HG03159 (cell line): Measurements from ENCODE around the gene HTT-AS.
"Not testable (repeated sequence)": the region's sequence is repeated elsewhere in the genome, so short reads cannot be mapped to it uniquely, and the experiment has no call there.

Experiments
- ATAC-seq: cut with Tn5 transposase; IDR thresholded peaks from one replicate; pipeline ENCODE4 v1.9.1; 2021; ENCODE audit warnings: mild to moderate bottlenecking, moderate library complexity; ENCODE audit not compliant: unreplicated experiment

Gene HTT-AS

GRCh38 chr4:3074078-3074845, at the start of gene HTT-AS, which contains the start of gene HTT:
HTT-AS (minus strand) TSS chr4:3074538.
HTT (plus strand) TSS chr4:3074681; CDS start chr4:3074826, 145 bp downstream.
- peak; percentile 69 for ATAC-seq

DNA sequence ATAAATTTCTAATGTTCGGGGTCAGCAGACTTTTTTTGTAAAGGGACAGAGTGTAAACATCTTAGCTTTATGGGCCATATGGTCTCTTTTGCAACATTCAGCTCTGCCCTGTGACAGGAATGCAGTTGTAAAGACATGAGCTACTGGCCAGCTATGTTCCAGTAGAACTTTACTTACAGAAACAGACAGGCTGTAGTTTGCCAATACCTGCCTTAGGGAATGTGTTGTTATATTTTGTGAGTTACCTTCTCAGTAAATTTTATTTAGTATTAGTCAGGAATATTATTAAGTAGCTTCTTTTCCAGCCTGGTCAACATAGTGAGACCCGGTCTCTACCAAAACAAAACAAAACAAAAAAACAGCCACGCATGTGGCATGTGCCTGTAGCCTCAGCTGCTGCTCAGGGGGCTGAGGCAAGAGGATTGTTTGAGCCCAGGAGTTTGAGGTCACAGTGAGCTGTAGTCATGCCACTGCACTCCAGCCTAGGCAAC, 48.9 kb upstream of the HTT-AS start:
- no peak for ATAC-seq

DNA sequence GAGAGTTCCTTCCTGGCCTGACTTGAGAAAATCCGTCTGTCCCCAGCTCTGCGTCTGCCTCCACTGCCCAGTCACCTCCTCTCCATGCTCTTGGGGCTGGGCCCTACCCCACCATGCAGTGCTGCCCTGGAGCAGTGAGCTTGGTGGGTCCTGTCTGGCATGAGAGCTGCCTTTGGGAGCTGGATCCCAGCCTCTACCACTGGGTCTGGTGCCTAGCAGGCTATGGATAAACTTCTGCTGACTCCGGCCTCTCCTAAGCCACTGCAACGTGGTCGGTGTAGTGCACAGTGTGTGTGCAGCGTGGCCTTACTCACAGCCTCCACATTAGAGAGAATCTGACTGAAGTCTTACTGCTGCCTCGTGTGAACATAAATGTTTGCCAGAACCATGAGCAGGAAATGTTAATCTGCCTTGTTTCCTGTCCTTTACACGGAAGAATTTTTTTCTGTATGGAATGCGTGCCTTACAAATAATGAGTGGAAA, 47.8 kb upstream of the HTT-AS start:
- no peak for ATAC-seq

DNA sequence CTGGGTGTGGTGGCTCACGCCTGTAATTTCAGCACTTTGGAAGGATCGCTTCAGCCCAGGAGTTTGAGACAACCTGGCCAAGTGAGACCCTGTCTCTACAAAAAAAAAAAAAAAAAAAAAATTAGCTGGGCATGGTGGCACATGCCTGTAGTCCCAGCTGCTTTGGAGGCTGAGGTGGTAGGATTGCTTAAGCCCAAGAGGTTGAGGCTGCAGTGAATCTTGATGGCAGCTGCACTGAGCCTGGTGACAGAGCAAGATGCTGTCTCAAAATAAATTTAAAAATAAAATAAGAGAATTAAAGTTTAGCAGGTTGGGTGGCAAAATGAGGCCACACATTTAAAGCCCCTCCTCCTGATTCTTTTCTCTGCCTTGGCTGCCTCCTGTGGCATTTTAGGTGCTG, 47.3 kb upstream of the HTT-AS start:
- ATAC-seq, result no peak

DNA sequence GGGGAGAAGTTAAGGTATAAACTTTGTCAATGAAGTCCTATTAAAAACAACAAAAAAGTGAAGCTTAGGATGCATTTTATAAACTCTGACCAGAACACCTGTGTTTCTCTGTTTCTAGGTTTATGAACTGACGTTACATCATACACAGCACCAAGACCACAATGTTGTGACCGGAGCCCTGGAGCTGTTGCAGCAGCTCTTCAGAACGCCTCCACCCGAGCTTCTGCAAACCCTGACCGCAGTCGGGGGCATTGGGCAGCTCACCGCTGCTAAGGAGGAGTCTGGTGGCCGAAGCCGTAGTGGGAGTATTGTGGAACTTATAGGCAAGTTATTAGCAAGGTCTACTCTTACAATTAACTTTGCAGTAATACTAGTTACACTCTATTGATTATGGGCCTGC, 46.8 kb upstream of the HTT-AS start:
- no peak for ATAC-seq

DNA sequence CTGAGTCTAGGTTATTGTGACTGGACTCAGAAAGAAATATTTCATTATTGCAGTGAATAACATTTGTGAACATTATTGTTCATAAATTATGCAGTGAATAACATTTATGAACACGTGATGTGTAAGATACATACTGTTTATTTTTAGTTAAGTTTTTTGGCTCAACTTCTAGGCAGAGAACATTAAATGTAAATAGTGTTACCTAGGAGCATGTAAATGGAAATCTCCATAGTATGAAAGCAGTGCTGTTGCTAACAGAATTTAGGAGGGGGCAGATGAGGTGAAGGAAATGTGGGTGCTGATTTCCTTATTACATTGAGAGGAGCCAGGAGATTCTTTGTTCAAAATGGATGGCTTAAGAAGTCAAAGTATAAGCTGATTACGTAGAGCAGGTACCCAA, 45.1 kb upstream of the HTT-AS start:
- no peak for ATAC-seq

GRCh38 chr4:3118312-3118711, 44.0 kb upstream of the HTT-AS start:
- no peak for ATAC-seq

GRCh38 chr4:3116955-3117354, 42.6 kb upstream of the HTT-AS start:
- ATAC-seq, result no peak

- ATAC-seq, result no peak
Measured at GRCh38 chr4:3115637-3116270, 41.4 kb upstream of the HTT-AS start.

DNA sequence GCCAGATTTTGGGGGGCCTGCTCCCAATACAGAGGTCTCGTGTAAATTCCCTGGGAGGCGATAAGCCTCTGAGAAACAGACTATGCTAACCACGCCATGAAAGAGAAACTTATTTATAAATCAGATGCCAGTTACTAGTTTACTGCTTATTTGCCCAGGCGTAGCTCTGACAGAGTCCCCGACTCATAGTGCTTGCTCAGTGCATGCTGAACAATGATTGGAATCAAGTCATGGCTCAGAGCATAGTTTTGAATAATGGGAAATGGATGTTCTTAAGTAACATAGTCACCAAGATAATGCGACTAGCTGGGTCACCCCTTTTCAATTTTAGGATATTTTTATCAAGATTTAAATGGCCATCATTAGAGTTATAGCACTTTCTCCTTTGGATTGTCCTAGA, 40.0 kb upstream of the HTT-AS start:
- no peak for ATAC-seq

DNA sequence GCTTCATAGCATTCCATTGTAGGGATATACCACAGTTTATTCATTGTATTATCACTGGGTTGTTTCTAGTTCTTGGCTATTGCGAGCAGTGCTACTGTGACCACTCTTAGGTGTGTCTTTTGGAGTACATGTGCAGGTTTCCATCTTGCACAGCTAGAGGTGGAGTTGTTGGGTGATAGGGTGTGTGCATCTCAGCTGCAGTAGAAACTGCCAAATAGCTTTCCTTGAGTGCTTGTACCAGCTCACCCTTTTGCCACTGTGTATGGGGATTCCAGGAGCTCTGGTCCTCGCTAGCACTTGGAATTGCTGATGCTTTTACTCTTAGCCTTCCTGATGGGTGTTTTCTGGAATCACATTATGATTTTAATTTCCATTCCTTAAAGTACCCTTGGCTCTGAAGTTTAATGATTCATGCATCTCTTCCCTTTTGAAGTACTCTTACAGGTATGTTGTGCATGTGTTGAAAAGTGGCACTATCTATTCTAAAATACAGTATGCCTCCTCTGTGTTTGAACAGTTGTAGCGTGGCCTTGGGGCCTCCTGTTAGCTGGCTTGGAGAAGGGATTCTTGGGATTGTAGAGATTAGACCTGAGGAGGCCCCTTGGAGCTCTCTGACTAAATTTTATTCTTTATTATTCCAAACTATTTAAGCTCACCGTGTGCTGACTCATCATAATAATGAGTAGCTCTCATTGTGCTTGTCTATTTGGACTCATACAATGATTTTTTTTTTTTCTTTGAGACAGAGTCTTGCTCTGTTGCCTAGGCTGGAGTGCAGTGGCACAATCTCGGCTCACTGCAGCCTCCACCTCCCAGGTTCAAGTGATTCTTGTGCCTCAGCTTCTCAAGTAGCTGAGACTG, 38.5 kb upstream of the HTT-AS start:
- no peak for ATAC-seq

- no peak for ATAC-seq
Measured at GRCh38 chr4:3112201-3112600, 37.9 kb upstream of the HTT-AS start.

DNA sequence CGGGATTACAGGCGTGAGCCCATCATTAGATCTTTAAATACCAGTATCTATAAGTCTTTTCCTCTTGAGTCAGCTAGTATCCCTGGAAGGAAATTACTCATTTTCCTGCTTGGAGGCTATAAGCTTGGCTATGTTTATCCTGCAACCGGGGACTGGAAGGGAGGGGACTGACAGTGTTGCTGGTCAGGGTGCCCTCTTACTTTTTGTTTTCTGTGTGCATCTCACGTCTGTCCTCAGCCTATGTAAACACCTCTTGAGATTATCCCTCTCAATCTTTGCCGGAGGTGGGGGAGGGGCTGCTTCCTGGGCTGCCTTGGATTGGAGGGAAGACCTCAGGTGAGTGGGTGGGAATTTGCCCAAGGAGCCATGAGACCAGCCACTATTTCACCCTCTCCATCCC, 37.1 kb upstream of the HTT-AS start:
- no peak for ATAC-seq

- ATAC-seq, result no peak
Measured at GRCh38 chr4:3108211-3108610, 33.9 kb upstream of the HTT-AS start.

GRCh38 chr4:3107691-3108121, 33.4 kb upstream of the HTT-AS start:
- ATAC-seq, result no peak

DNA sequence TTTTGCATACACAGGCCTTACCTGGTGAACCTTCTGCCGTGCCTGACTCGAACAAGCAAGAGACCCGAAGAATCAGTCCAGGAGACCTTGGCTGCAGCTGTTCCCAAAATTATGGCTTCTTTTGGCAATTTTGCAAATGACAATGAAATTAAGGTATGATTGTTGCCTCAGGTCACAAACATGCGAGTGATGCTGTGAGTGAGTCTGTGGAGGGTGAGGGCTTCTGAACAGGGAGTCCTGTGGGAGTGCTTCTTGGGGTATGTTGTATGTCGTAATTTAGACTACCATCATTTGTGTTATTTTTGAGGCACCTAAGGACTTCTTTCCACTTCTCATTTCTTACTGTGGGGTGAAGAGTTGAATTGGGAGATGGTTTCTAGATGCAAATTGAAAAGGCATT, 32.9 kb upstream of the HTT-AS start:
- no peak for ATAC-seq

DNA sequence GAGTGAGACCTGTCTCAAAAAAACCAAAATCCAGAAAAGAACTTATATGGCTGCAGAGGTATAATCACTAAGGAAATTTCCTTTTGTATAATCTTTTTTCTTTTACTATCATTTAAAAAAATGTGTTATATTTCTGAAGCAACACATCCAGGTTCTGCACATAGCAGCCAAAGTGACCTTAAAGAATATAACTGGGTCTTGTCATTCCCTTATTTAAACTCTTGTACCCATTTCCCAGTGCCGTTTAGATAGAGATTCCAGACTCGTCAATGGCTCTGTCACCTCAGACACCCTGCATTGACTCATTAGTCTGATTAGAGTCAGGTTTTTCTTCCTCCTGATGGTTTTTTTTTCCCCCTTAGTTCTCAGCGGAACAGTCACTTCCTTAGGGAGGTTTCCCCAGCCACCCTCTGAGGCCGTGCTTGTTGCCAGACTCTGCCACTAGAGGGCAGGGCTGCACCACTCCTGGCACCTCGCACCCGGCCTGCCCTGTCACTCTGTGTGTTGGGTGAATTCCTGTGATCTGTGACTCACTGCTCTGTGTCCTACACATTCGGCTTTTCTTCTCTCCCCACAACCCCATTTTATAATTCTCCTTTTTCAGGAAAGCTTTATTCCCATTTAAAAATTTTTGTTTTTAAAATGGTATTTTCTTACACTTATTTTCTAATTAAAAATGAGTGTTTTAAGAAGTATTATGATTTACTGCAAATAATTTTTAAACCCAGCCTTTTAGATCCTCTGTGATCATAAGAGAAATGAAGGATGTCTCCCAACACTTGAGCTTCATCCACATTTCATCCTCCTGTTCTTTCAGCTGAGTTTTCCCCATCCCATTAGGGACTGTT, 32.2 kb upstream of the HTT-AS start:
- ATAC-seq, result peak; percentile 94

GRCh38 chr4:3098346-3098745, 24.0 kb upstream of the HTT-AS start:
- no peak for ATAC-seq

DNA sequence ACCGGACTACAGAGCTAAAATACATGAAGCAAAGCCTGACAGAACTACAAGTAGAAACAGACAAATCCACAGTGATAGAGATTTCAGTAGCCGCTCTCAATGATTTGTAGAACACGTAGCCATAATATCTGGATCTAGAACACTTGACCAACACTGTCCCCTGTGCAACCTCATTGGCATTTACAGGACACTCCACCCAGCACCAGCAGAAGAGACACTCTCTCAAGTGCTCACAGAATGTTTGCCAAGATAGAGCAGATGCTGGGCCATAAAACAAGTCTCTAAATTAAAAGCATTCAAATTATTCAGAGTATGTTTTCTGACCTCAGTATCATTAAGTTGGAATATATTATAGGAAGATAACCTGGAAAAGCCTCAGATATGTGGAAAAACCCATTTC, 21.9 kb upstream of the HTT-AS start:
- no peak for ATAC-seq

- not testable (repeated sequence) for ATAC-seq
Measured at GRCh38 chr4:3094701-3095100, 20.4 kb upstream of the HTT-AS start.
